ENCODE measurements around the gene MTCP1.

MTCP1 gene

DNA sequence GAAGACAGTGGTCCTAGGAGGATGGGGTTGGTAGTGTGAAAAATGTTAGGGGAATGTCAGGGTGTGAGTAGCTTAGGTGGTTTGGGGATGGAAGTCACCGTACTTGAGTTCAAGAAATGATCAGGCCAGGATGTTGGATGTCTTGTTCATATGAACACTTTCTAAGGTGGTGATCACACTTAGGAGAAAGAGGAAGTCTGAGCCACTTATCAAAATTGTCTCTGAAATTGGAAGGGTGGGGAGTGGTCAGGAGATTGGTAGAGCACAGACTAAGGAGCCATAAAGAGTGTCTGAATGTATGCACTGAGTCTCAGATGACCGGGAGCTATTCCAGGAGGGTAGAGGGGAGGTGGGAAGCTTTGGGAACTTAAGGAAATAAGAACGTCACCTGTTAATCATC lies 17.3 kb downstream of the MTCP1 start:
- no peak for DNase-seq (ENCODE audit: low read depth in 2 of 2)

DNA sequence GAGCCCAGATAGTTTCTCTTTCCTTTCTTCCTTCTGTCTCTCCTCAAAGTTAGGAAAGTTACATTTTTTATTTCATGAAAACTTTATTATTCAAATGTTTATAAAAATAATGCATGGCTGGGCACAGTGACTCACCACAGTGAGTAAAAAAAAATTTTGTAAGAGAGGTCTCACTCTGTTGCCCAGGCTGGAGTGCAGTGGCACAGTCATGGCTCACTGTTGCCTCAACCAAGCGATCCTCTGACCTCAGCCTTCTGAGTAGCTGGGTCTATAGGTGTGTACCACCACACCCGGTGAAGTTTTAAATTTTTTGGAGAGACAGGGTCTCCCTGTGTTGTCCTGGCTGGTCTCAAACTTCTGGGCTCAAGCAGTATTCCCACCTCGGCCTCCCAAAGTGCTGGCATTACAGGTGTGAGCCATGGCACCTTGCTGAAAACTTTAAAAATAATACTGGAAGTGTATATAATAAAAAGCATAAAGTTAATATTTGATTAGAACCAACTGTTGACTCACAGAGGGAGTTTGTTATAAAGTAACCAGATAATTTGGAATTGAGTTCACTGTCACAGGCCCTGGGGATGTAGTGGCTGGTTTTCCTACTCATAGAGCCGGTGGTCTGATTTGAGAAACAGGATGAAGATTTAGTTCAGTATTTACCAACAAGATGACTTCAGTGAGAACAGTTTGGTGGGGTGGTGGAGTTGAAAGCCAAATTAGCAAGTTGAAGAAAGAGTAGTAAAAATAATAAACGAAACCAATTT lies 18.0 kb downstream of the MTCP1 start:
- DNase-seq (ENCODE audit: low read depth in 2 of 2): no peak

DNA sequence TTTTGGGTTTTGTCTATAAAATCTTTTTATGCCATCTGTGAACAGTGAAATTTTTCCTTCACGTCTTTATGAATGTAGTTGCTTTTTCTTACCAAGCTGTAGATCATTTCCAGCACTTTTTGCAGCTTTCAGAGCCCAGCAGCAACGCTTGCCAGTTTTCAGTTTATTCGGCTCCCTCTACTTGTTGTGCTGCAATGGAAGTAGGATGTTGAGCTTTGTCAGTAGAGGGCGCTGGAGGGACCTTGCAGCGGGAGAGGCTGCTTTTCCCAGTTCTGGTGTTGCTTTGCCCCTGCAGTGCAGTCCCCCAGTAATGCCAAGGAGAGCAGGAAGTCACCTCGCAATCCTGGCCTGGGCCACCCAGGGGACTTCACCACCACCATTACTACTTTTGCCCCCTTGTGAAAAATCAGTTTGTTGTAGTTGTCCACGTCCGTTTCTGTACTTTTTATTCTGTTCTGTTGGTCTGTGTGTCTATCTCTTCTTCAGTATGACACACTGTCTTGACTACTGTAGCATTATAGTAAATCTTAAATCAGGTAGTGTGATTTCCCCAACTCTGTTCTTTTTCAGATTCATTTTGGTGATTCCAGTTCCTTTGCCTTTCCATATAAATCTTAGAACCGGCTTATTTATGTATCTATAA lies 21.8 kb downstream of the MTCP1 start:
- peak in 1 of 2 donors; percentile 31 for DNase-seq (ENCODE audit: low read depth in 2 of 2)

- DNase-seq (ENCODE audit: low read depth in 2 of 2): no peak
These were observed 24.0 kb downstream of the MTCP1 start for GRCh38 chrX:155046811-155047528.

DNA sequence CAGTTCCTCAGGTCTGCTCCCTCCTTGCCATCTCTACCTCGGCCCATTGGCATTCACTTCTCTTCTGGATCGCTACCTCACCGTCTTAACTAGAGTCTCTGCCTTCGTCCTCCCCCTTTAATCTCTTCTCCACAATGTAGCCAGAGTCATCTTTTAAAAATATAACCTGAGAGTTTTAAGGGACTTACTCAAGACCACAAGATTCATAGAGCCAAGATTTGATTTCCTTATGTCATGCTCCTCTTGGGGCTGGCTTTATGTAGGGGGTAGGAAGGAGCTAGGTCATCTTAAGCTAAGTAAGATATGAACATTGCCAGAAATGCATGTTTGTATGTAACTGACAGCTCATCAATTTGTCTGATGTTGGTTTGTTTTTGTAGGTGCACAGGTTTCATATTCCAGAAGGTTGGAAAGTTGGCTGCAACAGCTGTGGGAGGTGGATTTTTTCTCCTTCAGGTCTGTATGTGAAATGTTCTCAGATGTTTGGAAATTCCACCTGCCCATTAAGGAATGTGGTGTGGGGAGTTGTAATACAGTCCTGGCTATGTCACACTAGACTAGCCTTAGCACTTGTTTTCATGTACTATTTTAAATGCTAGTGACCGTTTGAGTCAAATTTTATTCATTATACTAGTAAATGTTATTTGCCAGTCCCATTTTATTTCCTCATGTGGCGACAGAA lies 24.7 kb downstream of the MTCP1 start:
- no peak for DNase-seq (ENCODE audit: low read depth in 2 of 2)

- no peak for DNase-seq (ENCODE audit: low read depth in 2 of 2)
These were observed 35.2 kb downstream of the MTCP1 start for GRCh38 chrX:155035688-155036087.

GRCh38 chrX:155031657-155032056 lies 39.3 kb downstream of the MTCP1 start:
- DNase-seq (ENCODE audit: low read depth in 2 of 2): no peak

DNA sequence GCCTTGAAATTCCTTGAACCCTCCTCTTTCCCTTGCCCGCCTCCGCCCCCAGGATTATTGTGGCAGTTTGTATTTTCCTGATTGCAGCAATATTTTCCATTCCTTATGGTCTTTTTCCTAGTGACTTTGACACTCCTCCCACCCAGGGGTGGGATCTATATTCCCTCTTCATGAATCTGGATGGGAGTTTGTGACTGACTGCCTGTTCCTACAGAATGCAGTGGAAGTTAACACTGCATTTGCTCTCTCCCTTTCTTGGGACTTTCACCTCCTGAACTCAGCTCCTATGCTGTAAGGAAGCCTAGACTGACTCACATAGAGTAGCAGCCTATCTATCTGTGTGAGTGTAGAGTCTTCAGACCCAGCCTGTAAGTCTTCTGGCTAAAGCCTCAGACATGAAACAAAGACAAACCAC lies 42.1 kb downstream of the MTCP1 start:
- DNase-seq (ENCODE audit: low read depth in 2 of 2): no peak

DNA sequence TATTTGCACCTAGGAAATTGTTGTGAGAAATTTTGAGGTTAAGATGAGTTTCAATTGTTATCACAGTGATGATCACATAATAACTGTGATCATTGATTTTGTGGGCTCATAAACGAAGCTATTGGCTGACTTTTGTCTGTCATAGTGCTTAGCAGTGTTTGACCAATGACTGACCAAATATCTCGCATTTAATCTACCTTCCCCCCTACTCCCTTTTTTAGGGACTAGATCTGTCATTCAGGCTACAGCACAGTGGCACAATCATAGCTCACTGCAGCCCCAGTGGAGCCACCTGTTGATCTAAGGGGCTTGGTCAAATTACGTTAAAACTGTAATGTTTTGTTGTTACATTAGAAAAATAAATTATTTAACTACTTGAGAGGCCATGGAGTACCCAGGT lies 42.8 kb downstream of the MTCP1 start:
- DNase-seq (ENCODE audit: low read depth in 2 of 2): no peak

GRCh38 chrX:155027509-155028066 lies 43.3 kb downstream of the MTCP1 start:
- DNase-seq (ENCODE audit: low read depth in 2 of 2): no peak

- peak; percentile 80 for DNase-seq (ENCODE audit: low read depth in 2 of 2)
These were observed 44.0 kb downstream of the MTCP1 start, which contains the start of gene FUNDC2 for GRCh38 chrX:155026727-155027508. Gene FUNDC2 (plus strand): TSS chrX:155026844. CDS start chrX:155026939, 95 bp downstream.

GRCh38 chrX:155026420-155026726 lies 44.6 kb downstream of the MTCP1 start:
- no peak for DNase-seq (ENCODE audit: low read depth in 2 of 2)

DNA sequence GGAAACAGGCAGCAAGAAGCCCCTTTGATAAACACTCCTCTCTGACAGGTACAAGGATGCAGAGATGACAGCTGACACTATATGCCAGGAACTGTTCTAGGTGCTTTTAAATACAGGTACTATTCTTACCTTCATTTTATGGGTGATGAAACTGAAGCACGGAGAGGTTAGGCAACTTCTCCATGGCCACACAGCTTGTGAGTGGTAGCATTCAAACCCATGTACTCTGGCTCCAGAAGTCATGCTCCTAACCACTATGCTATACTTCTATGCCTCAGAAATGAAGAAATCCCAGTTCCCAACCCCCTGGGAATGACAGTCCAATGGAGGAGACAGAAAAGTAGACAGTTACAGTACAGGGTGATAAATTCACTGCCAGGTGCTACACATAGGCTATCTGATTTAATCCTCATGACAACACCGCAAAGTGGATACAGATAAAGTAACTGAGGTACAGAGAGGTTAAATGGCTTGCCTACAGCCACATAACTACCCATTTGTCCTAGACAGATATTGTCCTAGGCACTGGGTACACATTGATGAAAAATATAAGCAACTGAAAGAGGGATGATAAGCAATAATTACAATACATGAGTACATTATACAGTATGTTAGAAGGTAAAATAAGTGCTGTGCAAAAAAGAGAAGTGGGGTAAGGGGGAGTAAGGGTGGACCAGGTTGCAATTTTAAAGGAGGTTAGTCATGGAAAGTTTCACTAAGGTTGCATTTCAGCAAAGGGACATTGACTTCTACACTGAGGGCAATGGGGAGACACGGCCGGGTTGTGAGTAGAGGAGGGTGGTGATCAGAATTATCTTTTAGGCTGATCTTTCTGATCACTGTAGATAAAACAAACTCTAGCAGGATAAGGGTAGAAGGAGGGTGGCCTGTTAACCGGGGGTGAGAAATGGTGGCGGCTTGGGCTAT lies 46.8 kb downstream of the MTCP1 start:
- DNase-seq (ENCODE audit: low read depth in 2 of 2): no peak

DNA sequence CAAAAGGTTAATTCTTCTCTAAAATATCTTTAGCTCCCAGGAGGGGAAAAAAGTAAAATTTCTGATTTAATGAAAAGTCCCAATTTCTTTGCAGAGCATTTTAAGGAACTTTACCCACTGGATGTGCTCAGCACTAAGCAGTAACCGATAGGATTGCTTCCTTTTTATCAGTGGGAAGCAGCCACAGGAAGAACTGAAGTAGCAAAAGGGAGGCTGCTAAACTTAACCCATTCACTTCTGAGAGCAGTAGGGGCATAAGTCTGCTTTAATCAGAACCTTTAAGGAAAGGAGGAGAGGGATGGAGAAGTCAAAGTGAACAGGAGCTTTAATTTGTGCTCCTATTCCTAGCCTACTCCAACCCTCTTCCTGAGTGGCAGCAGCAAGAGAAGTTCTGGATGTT lies 48.4 kb downstream of the MTCP1 start, which contains the start of gene F8:
TSS of gene F8 (minus strand) at position 139 of the 400 bp plus-strand sequence. CDS start 171 bp downstream, outside the sequence.
- DNase-seq (ENCODE audit: low read depth in 2 of 2): no peak

DNA sequence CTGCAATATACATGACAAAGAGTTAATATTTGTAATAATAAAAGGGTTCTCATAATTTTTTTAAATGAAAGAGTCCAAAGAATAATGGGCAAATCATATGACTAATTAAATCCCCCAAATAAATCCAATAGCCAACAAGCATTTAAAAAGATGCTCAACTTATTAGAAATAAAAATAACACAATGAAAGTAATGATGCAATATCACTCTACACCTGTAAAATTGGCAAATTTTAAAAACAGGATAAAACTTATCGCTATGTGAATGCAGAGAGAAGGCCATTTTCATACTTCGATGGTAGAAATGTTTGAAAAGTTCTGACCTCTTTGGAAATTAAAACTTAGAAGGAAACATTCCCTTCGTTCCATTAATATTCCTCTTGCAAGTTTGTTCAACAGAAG lies 50.3 kb downstream of the MTCP1 start:
- no peak for DNase-seq (ENCODE audit: low read depth in 2 of 2)

All from activated CD4-positive, alpha-beta T cell treated with anti-CD3 and anti-CD28 coated beads for 24 hours (primary cell).